GM04504 (cell line): ENCODE data around the gene JAK2.

Source experiments
- DNase-seq: peaks from one replicate; pipeline ENCODE4 v3.0.0-alpha.2; 2012; ENCODE audit warnings: low read depth

JAK2 gene

DNA sequence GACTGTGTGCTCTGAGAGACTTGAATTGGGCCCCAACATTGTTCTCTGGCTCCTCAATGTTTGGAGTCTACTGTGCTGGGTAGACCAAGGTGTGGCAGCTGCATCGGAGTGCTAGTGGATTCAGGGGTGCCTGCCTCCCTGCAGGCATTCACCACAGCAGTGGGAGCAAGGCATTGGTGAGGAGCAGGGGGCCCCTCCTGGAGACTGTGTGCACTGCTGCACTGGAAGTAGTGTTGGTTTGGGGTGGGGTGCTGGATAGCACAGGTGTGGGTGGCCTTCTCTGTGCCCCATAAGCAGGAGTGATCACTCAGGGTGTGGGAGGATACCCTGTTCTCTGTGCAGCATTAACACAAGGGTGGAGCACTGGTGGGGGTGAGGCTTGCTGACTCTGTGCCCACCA is 161.2 kb downstream of the JAK2 start:
- DNase-seq: no peak
